ENCODE data around the gene GGCT. TPM values are rescaled to one million over a fixed set of nuclear protein-coding genes. Genes with fewer than 3 reads are reported as not detected.
A peak's percentile ranks its signal among the peaks of the same experiment; 100 is the strongest.

The GGCT gene
- total and polyA plus RNA-seq, 2 of the 8 experiments (the other 6 are each of a cell fraction or from before 2014, with no cell fraction given) = 50.0 to 129 TPM

GRCh38 chr7:30464231-30464671 is 40.4 kb downstream of the GGCT start:
- TF ChIP-seq GABPA (IDR thresholded peaks at IDR 0.05; ENCODE audit: borderline replicate concordance, insufficient read depth, low read length) = no peak
- TF ChIP-seq CBX8 (IDR thresholded peaks at IDR 0.05; ENCODE audit: borderline replicate concordance, low read depth, low read length) = no peak
- TF ChIP-seq EZH2 (IDR thresholded peaks at IDR 0.05; ENCODE audit: low read depth, low read length, severe bottlenecking) = no peak
- TF ChIP-seq KDM1A (IDR thresholded peaks at IDR 0.05; ENCODE audit: borderline replicate concordance, low read length) = no peak
- TF ChIP-seq BCL11A (IDR thresholded peaks at IDR 0.05; ENCODE audit: low read depth in 2 of 2, low read length in 2 of 2) = no peak
- TF ChIP-seq BACH1 (IDR thresholded peaks at IDR 0.05; ENCODE audit: low read length) = no peak
- no peak for TF ChIP-seq SAP30 (IDR thresholded peaks at IDR 0.05; ENCODE audit: insufficient read depth, insufficient replicate concordance, low read length)
- TF ChIP-seq SIN3A (conservative IDR thresholded peaks at IDR 0.05 in 1 of 2, IDR thresholded peaks at IDR 0.05 in 1 of 2; ENCODE audit: low read depth in 1 of 2, low read length in 2 of 2) = no peak
- no peak for TF ChIP-seq EGR1 (IDR thresholded peaks at IDR 0.05; ENCODE audit: borderline replicate concordance, low read depth, low read length)
- TF ChIP-seq JUND (IDR thresholded peaks at IDR 0.05; ENCODE audit: low read length) = no peak
- no peak for TF ChIP-seq SP1 (IDR thresholded peaks at IDR 0.05; ENCODE audit: low read depth, low read length)
- no peak for TF ChIP-seq ZNF274 (IDR thresholded peaks at IDR 0.05; ENCODE audit: borderline replicate concordance, extremely low read depth, low read length)
- TF ChIP-seq CHD2 (IDR thresholded peaks at IDR 0.05; ENCODE audit: low read length) = no peak
- TF ChIP-seq JUN (IDR thresholded peaks at IDR 0.05; ENCODE audit: low read depth, low read length) = no peak
- Histone ChIP-seq H4K8ac (ENCODE audit: extremely low read depth, insufficient read depth, low read length) (no peak overlapping the region), H3K4me1 (replicated peaks in 1 of 4; ENCODE audit: control insufficient read depth in 3 of 4, insufficient read depth in 4 of 4, low read length in 3 of 4) (peaks cover 0 to 6% (median 1%) of the 10 kb centered on the region in 4 experiments; a peak in 2 of 7 replicates), H2AK5ac (ENCODE audit: low read depth, low read length) (no peak overlapping the region), H4K20me1 (replicated peaks in 1 of 2; ENCODE audit: control insufficient read depth in 1 of 2, insufficient read depth in 2 of 2, low read length in 2 of 2) (no peaks in the 10 kb centered on the region), H3K79me1 (ENCODE audit: low read depth, low read length) (no peaks in the 10 kb centered on the region; the same call in 1 of the 2 replicates), H3K36me3 (ENCODE audit: control insufficient read depth in 2 of 4, insufficient read depth in 4 of 4, low read length in 3 of 4) (no peaks in the 10 kb centered on the region), H3K4me2 (ENCODE audit: insufficient read depth in 1 of 2, low read depth in 2 of 2, low read length in 2 of 2) (no peak overlapping the region), H3K4ac (replicated peaks; ENCODE audit: insufficient read length, low read depth, low read length) (no peak overlapping the region), H2AFZ (ENCODE audit: low read length) (no peak overlapping the region), H2BK12ac (ENCODE audit: low read depth, low read length) (no peak overlapping the region), H3K4me3 (ENCODE audit: extremely low read depth in 1 of 4, insufficient read depth in 2 of 4, low read depth in 3 of 4, low read length in 4 of 4) (no peak overlapping the region), H3K56ac (replicated peaks; ENCODE audit: insufficient read length, low read depth, low read length) (no peak overlapping the region), H3K27ac (ENCODE audit: low read depth, low read length) (no peak overlapping the region), H3K9me3 (ENCODE audit: insufficient read depth in 2 of 2, low read depth in 1 of 2, low read length in 1 of 2) (no peaks in the 10 kb centered on the region), H3K23ac (ENCODE audit: insufficient read length) (no peak overlapping the region), H3K79me2 (ENCODE audit: control insufficient read depth in 1 of 2, insufficient read depth in 2 of 2, low read length in 2 of 2) (no peaks in the 10 kb centered on the region), H2BK20ac (ENCODE audit: low read length) (no peak overlapping the region), H2BK15ac (ENCODE audit: low read length) (peak overlapping the region; percentile 48; the same call in 1 of the 2 replicates), H3K27me3 (replicated peaks in 1 of 4; ENCODE audit: control insufficient read depth in 3 of 4, extremely low read depth in 1 of 4, insufficient read depth in 3 of 4, low read length in 3 of 4) (no peaks in the 10 kb centered on the region), H4K91ac (replicated peaks; ENCODE audit: insufficient read length, low read length) (no peak overlapping the region), H4K5ac (ENCODE audit: insufficient read length, low read depth, low read length) (no peak overlapping the region), H3K9ac (replicated peaks in 1 of 4; ENCODE audit: extremely low read depth in 1 of 4, low read depth in 3 of 4, low read length in 3 of 4) (no peak overlapping the region), H3K23me2 (ENCODE audit: low read depth, low read length) (no peaks in the 10 kb centered on the region), H3K18ac (ENCODE audit: extremely low read depth, low read length) (no peak overlapping the region), H3K14ac (ENCODE audit: insufficient read length) (no peak overlapping the region), H2BK5ac (ENCODE audit: low read depth, low read length) (no peak overlapping the region), H2BK120ac (replicated peaks; ENCODE audit: low read depth, low read length) (no peak overlapping the region)
- ChIA-PET POLR2A (ENCODE audit: partially characterized antibody) (interaction anchor here (0.7 to 1.3 kb wide), 3 partner anchors 14 to 138 kb away, joined by 3 to 6 read pairs (median 3); partner anchors contain the start of gene NOD1), CTCF (ENCODE audit: partially characterized antibody) (interaction anchor here (0.6 to 2.8 kb wide), 5 partner anchors 12 to 1940 kb away, joined by 3 to 10 read pairs (median 4); no protein-coding TSS in a partner anchor)
- DNase-seq (ENCODE audit: low read depth in 1 of 2, low spot score in 2 of 2) (no peak), FAIRE-seq (no peak)
- 88% methylated on average over 5 of the region's 5 CpGs; no CpG with 5 or more reads in 1 of the 2 experiments for WGBS, 2 experiments (ENCODE audit: extremely low coverage in 1 of 2, insufficient coverage in 1 of 2, insufficient read length in 1 of 2, insufficient replicate concordance in 2 of 2, low coverage in 1 of 2, low lambda C conversion rate in 2 of 2, missing lambda C conversion rate in 1 of 2)

Data from H1 (cell line).